A673 (cell line): ENCODE data around the gene SHANK3.

ENCODE experiments used
- EZH2 ChIP-seq: fragments of 200-600 bp; sonication (generic); IDR thresholded peaks from 2 replicates; pipeline ENCODE4 v1.6.1; 2017; ENCODE audit warnings: borderline replicate concordance, low read depth, mild to moderate bottlenecking, mixed read lengths, antibody characterized with exemption, low read length; ENCODE audit not compliant: poor library complexity, severe bottlenecking
- TF ChIP-seq, protein P1 (sequence below): fragments of 300-800, 200-600 bp; sonication (generic); conservative IDR thresholded peaks from 2 replicates; pipeline ENCODE4 v1.5.1; 2017; ENCODE audit warnings: low read depth, mild to moderate bottlenecking, antibody characterized with exemption, low read length, moderate library complexity, mixed read lengths

DNA sequence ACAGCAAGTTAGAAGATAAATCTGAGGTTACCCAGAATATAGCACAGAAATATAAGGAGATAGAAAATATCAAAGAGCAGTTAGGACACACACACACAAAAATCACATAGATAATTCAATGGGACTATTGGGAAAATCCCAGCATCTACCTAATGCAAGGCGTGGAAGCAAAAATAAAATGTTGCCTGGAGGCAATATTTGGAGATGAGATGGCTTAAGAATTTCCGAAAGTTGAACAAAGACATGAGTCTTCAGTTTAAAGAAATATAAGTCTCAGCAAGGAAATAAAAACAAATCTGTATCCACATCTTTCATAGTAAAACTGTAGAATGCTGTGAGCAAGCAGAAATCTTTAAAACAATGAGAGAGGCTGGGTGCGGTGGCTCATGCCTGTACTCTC, 35.9 kb downstream of the SHANK3 start:
- TF ChIP-seq, protein P1, sequence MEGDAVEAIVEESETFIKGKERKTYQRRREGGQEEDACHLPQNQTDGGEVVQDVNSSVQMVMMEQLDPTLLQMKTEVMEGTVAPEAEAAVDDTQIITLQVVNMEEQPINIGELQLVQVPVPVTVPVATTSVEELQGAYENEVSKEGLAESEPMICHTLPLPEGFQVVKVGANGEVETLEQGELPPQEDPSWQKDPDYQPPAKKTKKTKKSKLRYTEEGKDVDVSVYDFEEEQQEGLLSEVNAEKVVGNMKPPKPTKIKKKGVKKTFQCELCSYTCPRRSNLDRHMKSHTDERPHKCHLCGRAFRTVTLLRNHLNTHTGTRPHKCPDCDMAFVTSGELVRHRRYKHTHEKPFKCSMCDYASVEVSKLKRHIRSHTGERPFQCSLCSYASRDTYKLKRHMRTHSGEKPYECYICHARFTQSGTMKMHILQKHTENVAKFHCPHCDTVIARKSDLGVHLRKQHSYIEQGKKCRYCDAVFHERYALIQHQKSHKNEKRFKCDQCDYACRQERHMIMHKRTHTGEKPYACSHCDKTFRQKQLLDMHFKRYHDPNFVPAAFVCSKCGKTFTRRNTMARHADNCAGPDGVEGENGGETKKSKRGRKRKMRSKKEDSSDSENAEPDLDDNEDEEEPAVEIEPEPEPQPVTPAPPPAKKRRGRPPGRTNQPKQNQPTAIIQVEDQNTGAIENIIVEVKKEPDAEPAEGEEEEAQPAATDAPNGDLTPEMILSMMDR = no peak
- no peak for TF ChIP-seq EZH2
